Measurements from ENCODE around the gene TMEM158. TPM values are rescaled to one million over a fixed set of nuclear protein-coding genes. Genes with fewer than 3 reads are reported as not detected.

TMEM158 gene
- total RNA-seq = 5.4 and 13.2 TPM in 2 replicates

DNA sequence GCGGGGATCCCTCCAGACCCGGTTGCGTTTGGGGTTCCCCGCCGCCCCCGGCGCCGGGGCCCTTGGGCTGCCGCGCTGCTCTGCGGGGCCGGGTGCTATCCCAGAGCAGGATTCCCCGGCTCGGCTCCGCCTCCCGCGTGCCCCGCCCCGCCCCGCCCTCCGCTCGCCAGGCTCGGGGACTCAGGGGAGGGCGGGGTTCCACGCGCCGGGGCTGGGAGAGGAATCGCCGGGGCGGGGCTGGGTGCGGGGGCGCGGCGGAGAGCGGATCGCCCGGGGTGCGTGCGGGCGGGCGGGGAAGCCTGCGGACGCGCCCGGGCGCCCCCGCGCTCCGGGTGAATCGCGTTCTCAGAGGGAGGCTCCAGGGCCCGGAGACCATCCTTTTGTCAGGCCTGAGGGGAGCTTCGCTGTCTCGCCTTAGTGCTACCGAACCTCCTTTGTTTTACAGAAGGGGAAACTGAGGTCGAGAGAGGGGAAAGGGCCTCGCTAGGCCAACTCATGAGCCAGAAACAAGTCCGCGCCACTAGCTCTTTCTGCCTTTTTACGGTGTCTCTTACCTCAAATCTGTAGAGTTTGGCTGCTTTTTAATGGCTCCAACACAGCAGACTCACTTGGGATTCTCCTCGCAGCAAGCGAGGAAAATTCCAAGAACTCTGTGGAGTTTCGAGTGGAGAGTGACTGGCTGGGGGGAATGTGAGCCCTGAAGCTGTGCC lies at the start of gene TMEM158:
TSS of gene TMEM158 (minus strand) at position 82 of the 710 bp plus-strand sequence. CDS start 260 bp downstream, outside the sequence.

Other genes starting within 250 kb of the TMEM158 start
- 28.8 TPM in 2 replicates for gene CLEC3B, start 200.0 kb downstream of the TMEM158 start, total RNA-seq
- 7.7 and 10.2 TPM in 2 replicates for gene CDCP1, start 79.9 kb downstream of the TMEM158 start, total RNA-seq
- gene LARS2, start 162.3 kb upstream of the TMEM158 start, total RNA-seq = 17.4 and 17.7 TPM in 2 replicates

Measured in aortic smooth muscle cell (primary cell).